Glutamatergic neuron (in vitro differentiated cells): ENCODE results near the gene SMG6. TPM values are rescaled to one million over a fixed set of nuclear protein-coding genes. Genes with fewer than 3 reads are reported as not detected.

Experiments
- DNase-seq: peaks from one replicate; pipeline ENCODE4 v3.0.0; 2022
- H3K27ac Mint-ChIP-seq: one replicate; pipeline ENCODE4 v1.8.0; 2020; ENCODE audit warnings: mild to moderate bottlenecking, mixed read lengths, inconsistent platforms; ENCODE audit not compliant: unreplicated experiment
- H3K27me3 Mint-ChIP-seq: one replicate; pipeline ENCODE4 v1.8.0; 2020; ENCODE audit warnings: mild to moderate bottlenecking, moderate library complexity, mixed read lengths, inconsistent platforms; ENCODE audit not compliant: unreplicated experiment
- H3K36me3 Mint-ChIP-seq: one replicate; pipeline ENCODE4 v1.8.0; 2020; ENCODE audit warnings: mild to moderate bottlenecking, mixed read lengths, inconsistent platforms; ENCODE audit not compliant: unreplicated experiment
- H3K4me1 Mint-ChIP-seq: one replicate; pipeline ENCODE4 v1.8.0; 2020; ENCODE audit warnings: mild to moderate bottlenecking, low read depth, mixed read lengths, inconsistent platforms; ENCODE audit not compliant: unreplicated experiment
- H3K4me3 Mint-ChIP-seq: one replicate; pipeline ENCODE4 v1.8.0; 2020; ENCODE audit warnings: mild to moderate bottlenecking, mixed read lengths, inconsistent platforms; ENCODE audit not compliant: unreplicated experiment
- H3K9me3 Mint-ChIP-seq: one replicate; pipeline ENCODE4 v1.8.0; 2020; ENCODE audit warnings: mild to moderate bottlenecking, moderate library complexity, mixed read lengths, inconsistent platforms; ENCODE audit not compliant: unreplicated experiment
- CTCF ChIP-seq: fragments of 200-600 bp; sonication (generic); IDR thresholded peaks from one replicate; pipeline ENCODE4 v1.5.0; 2021; ENCODE audit not compliant: partially characterized antibody, unreplicated experiment
- total RNA-seq: library from RNA; stranded (reverse); fragmentation: NEBNext Ultra II Directional; extraction: Animal tissue kit (Norgen Biotek cat#: 25700); gene quantifications from one replicate; pipeline ENCODE4 v1.2.1, GENCODE V29; 2021; ENCODE audit not compliant: unreplicated experiment

Gene SMG6
- total RNA-seq, 1 donor from 2014 or later: 42.7 TPM

GRCh38 chr17:2090804-2091534, 212.6 kb downstream of the SMG6 start:
- Mint-ChIP-seq H3K36me3 (no peaks in the 10 kb centered on the region), H3K4me1 (peaks cover 39% of the 10 kb centered on the region), H3K27me3 (peaks cover 8% of the 10 kb centered on the region), H3K27ac (peak overlapping the region; percentile 45), H3K9me3 (peaks cover 4% of the 10 kb centered on the region), H3K4me3 (peak overlapping the region; percentile 42)
- no peak for DNase-seq
- no peak for TF ChIP-seq CTCF

DNA sequence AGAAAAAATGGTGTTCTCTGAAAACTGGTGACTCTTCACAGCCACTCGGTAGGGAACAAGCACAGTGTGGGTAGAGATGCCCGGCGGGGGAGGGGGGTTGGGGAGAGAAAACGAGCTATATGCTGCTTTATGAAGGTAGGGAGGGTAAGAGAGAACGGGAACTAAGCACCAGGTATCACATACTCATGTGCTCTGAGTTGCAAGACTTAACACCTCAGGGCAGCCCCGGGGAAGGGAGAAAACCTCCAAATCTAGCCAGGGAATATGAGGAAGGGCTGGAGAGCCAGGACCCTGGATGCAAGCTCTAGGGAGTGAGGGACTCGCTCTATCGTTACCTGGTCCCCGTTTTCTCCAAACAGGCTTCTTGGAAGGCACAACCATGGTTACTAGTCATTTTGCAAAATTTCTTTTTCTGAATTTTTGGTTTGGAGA, 213.4 kb downstream of the SMG6 start:
- no peaks in the 10 kb centered on the region for H3K36me3 Mint-ChIP-seq
- no peak for DNase-seq
- H3K4me3 Mint-ChIP-seq: no peak overlapping the region
- no peak overlapping the region for H3K27ac Mint-ChIP-seq
- peaks cover 4% of the 10 kb centered on the region for H3K9me3 Mint-ChIP-seq
- H3K4me1 Mint-ChIP-seq: peaks cover 39% of the 10 kb centered on the region
- TF ChIP-seq CTCF: no peak
- H3K27me3 Mint-ChIP-seq: peaks cover 8% of the 10 kb centered on the region

GRCh38 chr17:2089021-2089422, 214.6 kb downstream of the SMG6 start:
- H3K27ac Mint-ChIP-seq: no peak overlapping the region
- H3K4me3 Mint-ChIP-seq: peak overlapping the region; percentile 61
- DNase-seq: no peak
- peaks cover 8% of the 10 kb centered on the region for H3K27me3 Mint-ChIP-seq
- H3K9me3 Mint-ChIP-seq: peaks cover 4% of the 10 kb centered on the region
- peaks cover 44% of the 10 kb centered on the region for H3K4me1 Mint-ChIP-seq
- TF ChIP-seq CTCF: no peak
- H3K36me3 Mint-ChIP-seq: no peaks in the 10 kb centered on the region

DNA sequence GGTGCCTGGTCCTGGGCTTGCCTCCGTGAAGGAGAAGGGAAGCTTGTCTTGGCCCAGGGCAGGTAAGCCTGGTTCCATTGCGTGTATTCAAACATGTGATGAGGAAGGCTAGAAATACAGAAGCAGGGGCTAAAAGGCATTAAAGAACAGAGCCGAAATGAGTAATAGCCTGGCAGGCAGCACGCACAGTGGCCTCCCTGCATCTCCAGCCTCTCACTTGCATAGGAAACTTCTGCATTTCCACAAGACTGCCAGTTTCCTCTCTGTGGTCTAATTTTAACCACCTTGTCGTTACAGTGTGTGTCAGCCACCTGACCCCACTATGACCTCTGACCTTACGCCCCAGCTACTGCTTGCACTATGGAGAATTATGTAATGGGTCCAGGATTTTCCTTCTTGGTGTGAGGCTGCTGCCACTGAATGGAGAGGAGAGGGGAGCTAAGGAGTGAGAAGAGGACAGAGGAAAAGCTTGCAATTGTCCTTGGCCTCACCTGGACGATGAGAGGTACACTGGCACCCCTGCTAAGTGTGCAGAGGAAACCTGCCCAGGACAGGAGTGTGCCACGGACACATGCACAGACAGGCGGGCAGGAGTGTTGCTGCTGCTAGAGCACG, 215.9 kb downstream of the SMG6 start:
- DNase-seq: no peak
- Mint-ChIP-seq H3K9me3 (peaks cover 4% of the 10 kb centered on the region), H3K4me1 (peaks cover 54% of the 10 kb centered on the region), H3K27ac (no peak overlapping the region), H3K36me3 (no peaks in the 10 kb centered on the region), H3K4me3 (peak overlapping the region; percentile 22), H3K27me3 (peaks cover 6% of the 10 kb centered on the region)
- no peak for TF ChIP-seq CTCF

DNA sequence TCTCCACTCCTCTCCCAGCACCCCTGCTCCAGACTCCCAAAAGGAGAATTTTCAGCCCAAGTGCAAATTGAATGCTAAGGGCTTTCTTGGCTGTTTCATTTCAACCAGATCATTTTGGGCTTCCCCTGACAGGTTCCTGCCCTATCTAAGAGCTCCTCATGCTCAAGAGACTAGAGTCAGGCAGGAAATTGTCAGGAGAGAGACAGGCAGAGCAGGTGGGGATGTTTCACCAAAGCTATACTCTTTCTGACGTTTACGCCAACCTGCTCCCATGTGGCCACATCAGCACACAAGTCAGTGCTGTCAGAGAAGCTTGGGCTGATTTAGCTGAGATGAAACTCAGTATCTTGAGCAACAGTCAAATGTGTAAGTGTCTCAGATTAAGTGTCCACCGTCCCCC, 217.3 kb downstream of the SMG6 start:
- peaks cover 6% of the 10 kb centered on the region for H3K27me3 Mint-ChIP-seq
- H3K9me3 Mint-ChIP-seq: peaks cover 2% of the 10 kb centered on the region
- no peak overlapping the region for H3K4me3 Mint-ChIP-seq
- no peak for TF ChIP-seq CTCF
- H3K36me3 Mint-ChIP-seq: no peaks in the 10 kb centered on the region
- H3K4me1 Mint-ChIP-seq: peaks cover 60% of the 10 kb centered on the region
- no peak overlapping the region for H3K27ac Mint-ChIP-seq
- DNase-seq: no peak
